ENCODE measurements around the gene BRMS1.

The BRMS1 gene

GRCh38 chr11:66302656-66303055 is 42.2 kb downstream of the BRMS1 start:
- DNase-seq: no peak

- DNase-seq: peak; percentile 34
Measured at GRCh38 chr11:66299186-66299585, 45.7 kb downstream of the BRMS1 start.

GRCh38 chr11:66297610-66298009 is 47.3 kb downstream of the BRMS1 start:
- DNase-seq: no peak

DNA sequence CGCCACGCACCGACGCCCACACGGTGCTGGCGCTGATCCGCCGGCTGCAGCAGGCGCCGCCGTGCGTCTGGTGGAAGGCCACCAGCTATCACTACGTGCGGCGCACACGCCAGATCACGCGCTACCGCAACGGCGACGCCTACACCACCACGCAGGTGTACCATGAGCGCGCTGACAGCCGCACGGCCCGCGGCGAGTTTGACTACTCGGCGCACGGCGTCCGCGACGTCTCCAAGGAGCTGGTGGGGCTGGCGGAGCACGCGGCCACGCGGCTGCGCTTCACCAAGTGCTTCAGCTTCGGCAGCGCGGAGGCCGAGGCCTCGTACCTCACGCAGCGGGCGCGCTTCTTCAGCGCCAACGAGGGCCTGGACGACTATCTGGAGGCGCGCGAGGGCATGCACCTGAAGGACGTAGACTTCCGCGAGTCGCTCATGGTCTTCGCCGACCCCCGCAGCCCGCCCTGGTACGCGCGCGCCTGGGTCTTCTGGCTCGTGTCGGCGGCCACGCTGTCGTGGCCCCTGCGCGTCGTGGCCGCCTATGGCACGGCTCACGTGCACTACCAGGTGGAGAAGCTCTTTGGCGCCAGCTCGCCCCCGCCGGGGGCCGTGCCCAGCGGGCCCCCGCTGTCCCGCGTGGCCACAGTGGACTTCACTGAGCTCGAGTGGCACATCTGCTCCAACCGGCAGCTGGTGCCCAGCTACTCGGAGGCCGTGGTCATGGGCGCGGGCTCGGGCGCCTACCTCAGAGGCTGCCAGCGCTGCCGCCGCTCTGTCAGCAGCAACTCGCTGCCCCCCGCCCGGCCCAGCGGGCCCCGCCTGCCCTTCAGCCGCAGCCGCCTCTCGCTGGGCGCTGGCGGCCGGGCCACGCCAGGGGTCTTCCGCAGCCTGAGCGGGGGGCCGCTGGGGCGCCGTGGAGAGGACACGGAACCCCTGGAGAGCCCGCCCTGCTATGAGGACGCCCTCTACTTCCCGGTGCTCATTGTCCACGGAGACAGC is 50.0 kb downstream of the BRMS1 start:
- no peak for DNase-seq

GRCh38 chr11:66293777-66294625 is 50.9 kb downstream of the BRMS1 start:
- DNase-seq: no peak

GRCh38 chr11:66293352-66293751 is 51.6 kb downstream of the BRMS1 start:
- no peak for DNase-seq

DNA sequence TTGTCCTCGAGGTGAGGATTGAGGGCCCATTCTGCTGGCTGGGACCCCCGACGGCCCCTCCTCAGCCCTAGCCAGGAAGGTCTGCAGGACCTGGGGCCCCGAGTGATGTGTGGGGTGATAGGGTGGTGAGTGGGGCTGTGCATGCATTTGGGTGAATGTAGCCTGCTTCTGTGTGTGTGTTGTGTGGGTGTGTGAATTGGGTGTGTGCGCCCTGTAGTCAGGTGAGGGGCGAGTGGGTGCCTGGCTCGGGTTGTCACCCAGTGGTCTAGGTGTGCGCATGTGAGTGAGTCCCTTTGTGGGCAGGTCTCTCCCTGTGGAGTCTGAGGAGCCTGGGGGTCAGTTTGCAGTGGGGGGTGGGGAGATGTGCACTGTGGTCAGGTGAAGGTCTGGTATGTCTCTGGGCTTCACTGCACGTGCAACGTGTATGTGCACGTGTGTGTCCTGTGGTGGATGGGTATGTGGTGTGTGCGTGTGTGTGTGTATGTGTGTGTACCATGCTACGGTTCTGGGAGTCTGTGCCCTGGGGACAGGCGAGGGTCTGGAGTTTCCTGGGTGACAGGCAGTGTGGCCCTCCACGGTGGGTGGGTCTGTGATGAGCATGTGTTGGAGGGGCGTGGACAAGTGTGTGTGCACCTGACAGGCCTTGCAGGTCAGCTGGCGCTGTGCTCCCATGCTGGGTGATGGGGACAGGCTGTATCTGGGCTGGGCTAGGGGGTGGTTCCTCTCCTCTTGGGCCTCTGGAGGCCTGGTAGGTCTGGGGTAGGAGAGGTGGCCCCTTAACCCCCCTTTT is 52.2 kb downstream of the BRMS1 start:
- no peak for DNase-seq

DNA sequence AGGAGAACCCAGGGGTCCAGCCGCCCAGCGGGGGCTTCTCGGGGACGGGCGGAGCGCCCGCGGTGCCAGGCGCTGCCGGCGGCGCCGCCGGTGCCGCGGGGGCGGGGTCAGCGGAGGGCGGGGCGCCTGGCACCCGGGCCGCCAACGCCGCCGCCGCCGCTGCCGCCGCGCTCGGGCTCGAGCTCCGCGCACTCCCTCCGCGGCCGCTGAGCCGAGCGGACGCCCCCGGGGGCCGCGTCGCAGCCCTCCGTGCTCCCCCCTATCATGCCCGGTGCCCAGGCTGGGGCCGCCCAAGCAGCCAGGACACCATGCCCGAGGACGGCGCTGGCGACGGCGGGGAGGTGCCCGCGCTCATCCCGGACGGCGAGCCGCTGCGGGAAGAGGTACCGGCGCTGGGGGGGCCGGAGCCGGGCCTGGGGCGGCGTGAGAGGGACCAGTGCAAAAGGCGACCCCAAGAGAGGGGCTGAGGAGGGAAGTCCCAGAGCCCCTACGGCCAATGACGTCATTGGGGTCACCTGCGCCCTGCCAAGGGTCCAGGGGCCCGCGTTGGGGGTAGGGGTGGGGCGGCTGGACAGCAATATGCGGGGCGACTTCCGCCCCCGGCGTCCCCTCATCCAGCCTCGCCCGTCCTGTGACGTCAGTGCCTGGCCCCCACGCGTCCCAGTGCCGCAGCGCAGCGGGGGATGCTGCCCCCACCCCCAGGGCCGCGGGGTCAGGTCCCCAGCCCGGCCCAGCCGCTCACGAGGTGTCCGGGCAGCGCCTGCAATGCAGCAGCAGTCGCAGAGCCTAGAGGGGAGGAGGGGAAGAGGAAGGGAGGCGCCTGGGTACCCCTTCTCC is 53.0 kb downstream of the BRMS1 start, which contains the start of gene TMEM151A:
Gene TMEM151A (plus strand): TSS at position 189 of the 837 bp plus-strand sequence. CDS start 120 bp downstream, at position 309.
- DNase-seq: no peak

- DNase-seq: no peak
Measured at GRCh38 chr11:66291303-66291705, 53.6 kb downstream of the BRMS1 start.

DNA sequence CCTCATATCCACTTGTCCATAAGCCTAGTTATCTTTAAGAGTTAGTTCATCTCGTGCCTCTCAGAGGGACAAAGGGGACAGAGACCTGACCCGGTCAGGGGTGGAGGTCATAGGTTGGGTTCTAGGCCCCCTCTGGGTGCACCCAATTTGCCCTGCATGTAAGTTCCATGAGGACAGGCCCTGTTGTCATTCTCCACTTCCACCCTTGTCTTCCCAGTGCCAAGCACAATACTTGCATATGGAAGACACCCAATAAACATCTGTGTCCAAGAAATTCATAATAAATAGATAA is 54.6 kb downstream of the BRMS1 start:
- no peak for DNase-seq

DNA sequence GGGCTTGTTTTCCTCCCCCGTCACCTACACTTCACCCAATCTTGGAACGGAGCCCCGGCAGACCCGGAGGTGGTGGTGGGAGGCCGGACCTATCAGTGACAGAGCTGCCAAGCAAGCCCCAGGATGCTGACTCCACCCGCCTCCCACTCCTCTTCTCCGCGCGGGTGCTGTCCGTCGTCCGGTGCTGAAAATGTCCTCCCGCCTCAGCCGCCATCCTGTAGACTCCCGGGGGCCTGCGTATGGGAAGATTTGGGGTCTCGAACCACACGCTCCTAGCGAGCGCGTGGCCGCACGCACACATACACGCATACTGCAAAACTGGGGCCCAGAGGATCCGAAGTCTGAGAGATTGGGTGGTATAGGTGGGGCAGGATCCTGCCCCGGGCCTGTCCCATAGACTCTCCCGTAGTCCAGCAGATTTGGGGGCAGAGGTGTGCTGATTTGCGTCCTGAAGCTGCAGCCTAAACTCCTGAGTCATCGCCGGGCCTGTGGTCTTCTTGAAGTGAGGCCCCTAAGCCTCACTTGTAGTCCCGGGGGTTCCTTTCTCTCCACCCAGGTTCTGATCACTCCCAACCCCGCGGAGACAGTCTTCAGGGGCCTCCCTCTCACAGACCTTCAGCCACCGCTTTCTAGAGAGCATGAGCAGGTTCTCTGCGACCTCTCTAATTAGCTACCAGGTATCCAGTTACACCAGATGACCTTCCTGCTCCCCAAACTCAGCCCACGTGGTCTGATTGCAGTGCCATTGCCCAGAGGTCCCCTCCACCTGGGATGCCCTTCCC is 55.2 kb downstream of the BRMS1 start:
- DNase-seq: peak; percentile 69

DNA sequence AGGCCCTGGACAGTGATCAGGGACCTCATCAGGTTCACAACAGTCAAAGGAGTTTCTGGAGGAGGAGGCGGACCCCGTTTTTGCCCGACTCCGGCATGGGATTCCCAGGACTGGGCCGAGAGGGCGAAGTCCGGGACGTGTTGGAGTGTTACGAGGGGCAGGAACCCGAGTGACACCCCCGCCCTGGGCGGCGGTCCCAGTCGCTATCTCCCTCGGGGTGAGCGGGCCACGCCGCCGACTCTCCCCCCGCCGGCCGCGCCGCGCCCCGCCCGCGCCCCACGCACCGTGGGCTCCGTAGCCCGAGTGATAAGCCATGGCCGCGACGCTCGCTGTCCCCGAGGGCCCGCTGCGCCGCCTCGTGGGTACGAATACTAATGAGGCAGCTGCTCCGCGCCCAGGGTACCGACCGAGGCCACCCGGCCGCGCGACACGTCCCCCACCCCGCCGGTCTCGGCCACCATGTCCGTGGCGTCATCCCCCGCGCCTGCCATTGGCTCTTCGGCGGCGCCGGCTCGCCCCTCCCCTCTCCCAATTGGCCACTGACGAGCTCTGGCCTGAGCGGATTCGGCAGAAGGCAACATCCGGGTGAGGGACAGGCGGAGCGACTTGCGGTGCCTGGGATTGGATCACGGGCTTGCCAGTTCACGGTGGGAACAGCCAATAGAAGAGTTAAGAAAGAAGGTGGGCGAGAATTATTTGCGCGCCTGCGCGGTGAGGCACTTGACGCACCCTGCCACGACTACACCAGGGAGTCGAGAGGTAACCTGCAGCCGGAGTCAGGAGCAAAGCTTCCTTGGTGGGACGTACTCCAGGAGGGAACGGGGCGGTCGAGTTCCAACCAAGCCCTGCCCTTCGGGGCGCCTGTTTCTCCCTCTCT is 56.0 kb downstream of the BRMS1 start, which contains the start of gene YIF1A:
Gene YIF1A (minus strand): TSS at position 473 of the 877 bp plus-strand sequence. CDS start 158 bp downstream, at position 315.
- DNase-seq: peak; percentile 99

- DNase-seq: no peak
Measured at GRCh38 chr11:66287889-66288670, 56.8 kb downstream of the BRMS1 start.
